ENCODE results near the gene RMDN2. TPM values are rescaled to one million over a fixed set of nuclear protein-coding genes. Genes with fewer than 3 reads are reported as not detected.
"Not testable (repeated sequence)": the region's sequence is repeated elsewhere in the genome, so short reads cannot be mapped to it uniquely, and the experiment has no call there.

Gene RMDN2
- total and polyA plus RNA-seq, 5 experiments from 2014 or later, result 5.6 to 7.1 (median 6.4) TPM

DNA sequence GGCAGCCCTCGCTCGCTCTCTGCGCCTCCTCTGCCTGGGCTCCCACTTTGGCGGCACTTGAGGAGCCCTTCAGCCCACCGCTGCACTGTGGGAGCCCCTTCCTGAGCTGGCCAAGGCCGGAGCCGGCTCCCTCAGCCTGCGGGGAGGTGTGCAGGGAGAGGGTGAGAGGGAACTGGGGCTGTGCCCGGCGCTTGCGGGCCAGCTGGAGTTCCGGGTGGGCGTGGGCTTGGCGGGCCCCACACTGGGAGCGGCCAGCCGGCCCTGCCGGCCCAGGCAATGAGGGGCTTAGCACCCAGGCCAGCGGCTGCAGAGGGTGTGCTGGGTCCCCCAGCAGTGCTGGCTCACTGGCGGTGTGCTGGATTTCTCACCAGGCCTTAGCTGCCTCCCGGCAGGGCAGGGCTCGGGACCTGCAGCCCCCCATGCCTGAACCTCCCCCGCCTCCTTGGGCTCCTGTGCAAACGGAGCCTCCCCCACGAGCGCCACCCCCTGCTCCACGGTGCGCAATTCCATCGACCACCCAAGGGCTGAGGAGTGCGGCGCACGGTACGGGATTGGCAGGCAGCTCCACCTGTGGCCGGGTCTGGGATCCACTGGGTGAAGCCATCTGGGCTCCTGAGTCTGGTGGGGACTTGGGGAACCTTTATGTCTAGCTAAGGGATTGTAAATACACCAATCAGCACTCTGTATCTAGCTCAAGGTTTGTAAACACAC is 95.4 kb downstream of the RMDN2 start:
- H3K9me3 Mint-ChIP-seq, H3K27me3 Mint-ChIP-seq, ATAC-seq, H3K4me3 Mint-ChIP-seq, H3K4me1 Mint-ChIP-seq, H3K27ac Mint-ChIP-seq, POLR2A ChIA-PET, DNase-seq: not testable (repeated sequence)
- H3K36me3 Mint-ChIP-seq, result peaks cover 0 to 10% (median 4%) of the 10 kb centered on the region in 3 donors

- Mint-ChIP-seq H3K27ac (no peak overlapping the region), H3K36me3 (peaks cover 0 to 6% (median under 1%) of the 10 kb centered on the region in 3 donors), H3K9me3 (peaks cover 0 to 3% (median 0%) of the 10 kb centered on the region in 9 donors), H3K4me1 (no peaks in the 10 kb centered on the region), H3K4me3 (no peak overlapping the region), H3K27me3 (peaks cover 0 to 1% (median 0%) of the 10 kb centered on the region in 5 donors)
- no peak for DNase-seq
- no peak for ATAC-seq
- POLR2A ChIA-PET, result no interaction called here
These were observed 96.5 kb downstream of the RMDN2 start for GRCh38 chr2:38021589-38021988.

- ATAC-seq (no peak), DNase-seq (no peak)
- H3K4me1 Mint-ChIP-seq, result no peaks in the 10 kb centered on the region
- H3K27me3 Mint-ChIP-seq, result peaks cover 0 to 10% (median 5%) of the 10 kb centered on the region in 5 donors
- H3K27ac Mint-ChIP-seq, result no peak overlapping the region
- no peak overlapping the region for H3K4me3 Mint-ChIP-seq
- H3K36me3 Mint-ChIP-seq, result peaks cover 0 to 5% (median 3%) of the 10 kb centered on the region in 3 donors
- no peaks in the 10 kb centered on the region for H3K9me3 Mint-ChIP-seq
- POLR2A ChIA-PET, result no interaction called here
These were observed 101.8 kb downstream of the RMDN2 start for GRCh38 chr2:38026846-38027245.

GRCh38 chr2:38028829-38029228 is 103.7 kb downstream of the RMDN2 start:
- Mint-ChIP-seq H3K27ac (peak overlapping the region in 1 of 10 donors; percentile 32), H3K4me3 (no peak overlapping the region), H3K36me3 (peaks cover 0 to 5% (median 3%) of the 10 kb centered on the region in 3 donors), H3K27me3 (peaks cover 2 to 10% (median 5%) of the 10 kb centered on the region in 5 donors), H3K9me3 (peaks cover 0 to 2% (median 0%) of the 10 kb centered on the region in 9 donors), H3K4me1 (no peaks in the 10 kb centered on the region)
- DNase-seq (no peak), ATAC-seq (no peak)
- POLR2A ChIA-PET, result interaction anchor here (0.6 kb wide), 1 partner anchor 914 kb away, joined by 5 read pairs; no protein-coding TSS in a partner anchor

DNA sequence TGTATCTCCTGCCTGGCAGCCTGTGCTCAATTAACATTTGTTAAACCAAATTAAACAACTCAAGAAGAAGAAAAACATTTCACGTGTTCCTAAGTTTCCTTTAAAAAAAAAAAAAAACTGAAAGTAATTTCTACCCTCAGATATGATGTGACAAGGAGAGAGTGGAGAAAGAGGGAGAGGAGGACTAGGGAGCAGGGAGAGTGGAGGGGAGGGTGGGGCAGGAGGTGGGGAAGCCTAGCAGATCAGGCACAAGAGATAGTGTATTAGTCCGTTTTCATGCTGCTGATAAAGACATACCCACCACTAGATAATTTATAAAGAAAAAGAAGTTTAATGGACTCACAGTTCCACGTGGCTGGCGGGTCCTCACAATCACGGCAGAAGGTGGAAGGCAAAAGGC is 104.4 kb downstream of the RMDN2 start:
- H3K9me3 Mint-ChIP-seq, result peaks cover 0 to 2% (median 0%) of the 10 kb centered on the region in 9 donors
- H3K36me3 Mint-ChIP-seq, result peaks cover 0 to 5% (median 3%) of the 10 kb centered on the region in 3 donors
- H3K4me3 Mint-ChIP-seq, result no peak overlapping the region
- ATAC-seq, result no peak
- no peak overlapping the region for H3K27ac Mint-ChIP-seq
- no peak for DNase-seq
- POLR2A ChIA-PET, result no interaction called here
- no peaks in the 10 kb centered on the region for H3K4me1 Mint-ChIP-seq
- peaks cover 2 to 10% (median 7%) of the 10 kb centered on the region in 5 donors for H3K27me3 Mint-ChIP-seq

DNA sequence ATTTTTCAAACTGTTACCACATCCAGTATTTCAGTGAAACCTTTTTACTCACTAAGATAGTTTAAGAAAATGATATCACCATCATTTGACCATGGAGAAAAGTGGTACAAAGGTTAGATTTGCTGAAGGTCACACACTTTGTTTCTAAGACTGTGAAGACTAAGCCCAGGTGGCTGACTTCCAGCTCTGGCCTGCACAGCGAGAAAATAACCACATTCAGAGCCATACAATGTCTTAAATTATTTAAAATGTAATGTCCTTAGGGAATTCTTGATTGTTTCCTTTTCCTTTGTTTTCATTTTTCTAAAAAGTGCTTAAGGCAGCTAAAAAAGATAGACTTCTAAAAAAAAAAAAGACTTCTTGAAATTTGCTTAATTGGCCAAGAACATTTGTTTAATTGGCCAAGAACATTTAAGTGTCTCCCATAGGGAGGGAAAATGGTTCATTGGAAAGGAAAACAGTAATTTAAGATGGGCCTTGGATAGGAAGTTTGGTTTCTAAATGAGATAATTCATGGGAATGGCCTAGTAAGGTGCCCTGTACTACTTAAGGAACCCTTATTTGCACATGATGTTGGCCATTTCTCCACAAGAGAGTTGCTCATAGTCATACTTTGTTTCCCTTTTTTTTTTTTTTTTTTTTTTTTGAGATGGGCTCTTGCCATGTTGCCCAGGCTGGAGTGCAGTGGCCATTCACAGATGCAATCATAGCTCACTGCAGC is 105.7 kb downstream of the RMDN2 start:
- H3K4me3 Mint-ChIP-seq, result no peak overlapping the region
- DNase-seq (no peak), ATAC-seq (no peak)
- peaks cover 0 to 5% (median 3%) of the 10 kb centered on the region in 3 donors for H3K36me3 Mint-ChIP-seq
- H3K4me1 Mint-ChIP-seq, result no peaks in the 10 kb centered on the region
- peaks cover 5 to 18% (median 10%) of the 10 kb centered on the region in 5 donors for H3K27me3 Mint-ChIP-seq
- H3K9me3 Mint-ChIP-seq, result peaks cover 0 to 2% (median 0%) of the 10 kb centered on the region in 9 donors
- H3K27ac Mint-ChIP-seq, result no peak overlapping the region
- POLR2A ChIA-PET, result no interaction called here

GRCh38 chr2:38032946-38033345 is 107.9 kb downstream of the RMDN2 start:
- peaks cover 10 to 38% (median 27%) of the 10 kb centered on the region in 5 donors for H3K27me3 Mint-ChIP-seq
- no peak overlapping the region for H3K4me3 Mint-ChIP-seq
- no peak overlapping the region for H3K27ac Mint-ChIP-seq
- ATAC-seq (no peak), DNase-seq (no peak)
- H3K9me3 Mint-ChIP-seq, result peaks cover 0 to 2% (median 0%) of the 10 kb centered on the region in 9 donors
- POLR2A ChIA-PET, result no interaction called here
- H3K4me1 Mint-ChIP-seq, result peaks cover 1 to 3% (median 2%) of the 10 kb centered on the region in 4 donors
- H3K36me3 Mint-ChIP-seq, result peaks cover 0 to 5% (median 3%) of the 10 kb centered on the region in 3 donors

DNA sequence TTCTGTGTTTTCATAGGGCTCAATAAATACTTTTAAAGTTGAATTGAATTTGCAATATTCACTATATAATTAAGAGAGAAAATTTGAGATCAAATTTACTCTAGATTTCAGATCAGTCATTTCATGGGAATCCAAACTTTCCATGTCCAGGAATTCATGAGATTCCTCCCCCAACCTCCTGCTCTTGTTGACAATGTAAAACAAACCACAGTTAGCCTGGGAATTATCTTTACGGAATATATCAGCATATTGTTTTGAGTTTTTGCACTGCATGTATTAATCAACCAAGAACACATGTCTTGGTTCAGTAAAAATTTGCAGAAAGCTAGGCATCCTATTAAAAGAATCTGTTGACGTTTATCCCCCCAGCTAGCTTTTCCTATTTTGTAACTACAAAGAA is 108.6 kb downstream of the RMDN2 start:
- no peak overlapping the region for H3K4me3 Mint-ChIP-seq
- H3K9me3 Mint-ChIP-seq, result peaks cover 0 to 2% (median 0%) of the 10 kb centered on the region in 9 donors
- POLR2A ChIA-PET, result no interaction called here
- peaks cover 2 to 8% (median 6%) of the 10 kb centered on the region in 4 donors for H3K4me1 Mint-ChIP-seq
- H3K27ac Mint-ChIP-seq, result no peak overlapping the region
- H3K36me3 Mint-ChIP-seq, result peaks cover 0 to 5% (median 2%) of the 10 kb centered on the region in 3 donors
- H3K27me3 Mint-ChIP-seq, result peaks cover 10 to 43% (median 32%) of the 10 kb centered on the region in 5 donors
- no peak for ATAC-seq
- DNase-seq, result no peak

GRCh38 chr2:38035968-38036367 is 110.9 kb downstream of the RMDN2 start:
- no peak overlapping the region for H3K27ac Mint-ChIP-seq
- peaks cover 19 to 50% (median 40%) of the 10 kb centered on the region in 5 donors for H3K27me3 Mint-ChIP-seq
- no peak for DNase-seq
- POLR2A ChIA-PET, result no interaction called here
- peaks cover 0 to 2% (median 0%) of the 10 kb centered on the region in 9 donors for H3K9me3 Mint-ChIP-seq
- no peak for ATAC-seq
- peaks cover 2 to 8% (median 6%) of the 10 kb centered on the region in 4 donors for H3K4me1 Mint-ChIP-seq
- peaks cover 0 to 2% (median 0%) of the 10 kb centered on the region in 3 donors for H3K36me3 Mint-ChIP-seq
- no peak overlapping the region for H3K4me3 Mint-ChIP-seq

- Mint-ChIP-seq H3K27me3 (peaks cover 19 to 50% (median 40%) of the 10 kb centered on the region in 5 donors), H3K4me3 (no peak overlapping the region), H3K9me3 (peaks cover 0 to 5% (median 0%) of the 10 kb centered on the region in 9 donors), H3K36me3 (no peaks in the 10 kb centered on the region), H3K27ac (no peak overlapping the region), H3K4me1 (peaks cover 2 to 8% (median 6%) of the 10 kb centered on the region in 4 donors)
- ATAC-seq, result no peak
- POLR2A ChIA-PET, result no interaction called here
- DNase-seq, result no peak
These were observed 112.2 kb downstream of the RMDN2 start for GRCh38 chr2:38037325-38037724.

- Mint-ChIP-seq H3K27ac (no peak overlapping the region), H3K36me3 (peaks cover 0 to 4% (median 0%) of the 10 kb centered on the region in 3 donors), H3K27me3 (peaks cover 19 to 50% (median 42%) of the 10 kb centered on the region in 5 donors), H3K4me1 (peaks cover 2 to 8% (median 6%) of the 10 kb centered on the region in 4 donors), H3K9me3 (peaks cover 0 to 9% (median 3%) of the 10 kb centered on the region in 9 donors), H3K4me3 (peak overlapping the region in 1 of 10 donors; percentile 11)
- no peak for DNase-seq
- no peak for ATAC-seq
- POLR2A ChIA-PET, result interaction anchor here (0.6 kb wide), 1 partner anchor 1791 kb away, joined by 4 read pairs; no protein-coding TSS in a partner anchor
These were observed 112.9 kb downstream of the RMDN2 start for GRCh38 chr2:38037757-38038621.

DNA sequence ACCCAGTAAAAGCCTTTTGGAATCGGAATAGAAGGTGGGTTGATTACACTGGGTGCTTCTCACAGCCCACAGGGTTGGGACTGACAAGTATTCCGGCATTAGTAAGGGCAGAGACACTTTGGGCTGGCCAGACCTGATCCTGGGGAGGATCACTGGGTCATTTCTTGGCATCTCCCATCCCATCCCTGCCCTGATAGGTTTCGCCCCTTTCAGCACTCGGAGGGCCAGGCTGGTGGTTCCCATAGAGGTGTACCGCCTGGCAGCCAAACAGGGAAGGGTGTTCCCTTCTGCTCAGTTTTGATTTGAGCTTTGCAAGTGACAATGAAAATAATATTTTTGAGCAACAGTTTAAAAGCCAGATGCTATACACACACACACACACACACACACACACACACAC is 113.6 kb downstream of the RMDN2 start:
- H3K36me3 Mint-ChIP-seq, result peaks cover 0 to 8% (median 0%) of the 10 kb centered on the region in 3 donors
- no peak overlapping the region for H3K4me3 Mint-ChIP-seq
- H3K27me3 Mint-ChIP-seq, result peaks cover 17 to 50% (median 42%) of the 10 kb centered on the region in 5 donors
- no peak for DNase-seq
- H3K9me3 Mint-ChIP-seq, result peaks cover 0 to 9% (median 5%) of the 10 kb centered on the region in 9 donors
- H3K27ac Mint-ChIP-seq, result no peak overlapping the region
- no peak for ATAC-seq
- POLR2A ChIA-PET, result interaction anchor here (0.6 kb wide), 1 partner anchor 1790 kb away, joined by 4 read pairs; no protein-coding TSS in a partner anchor
- H3K4me1 Mint-ChIP-seq, result peaks cover 2 to 8% (median 6%) of the 10 kb centered on the region in 4 donors
